ENCODE measurements around the gene SLC8B1. TPM values are rescaled to one million over a fixed set of nuclear protein-coding genes. Genes with fewer than 3 reads are reported as not detected.

SLC8B1 gene
- total RNA-seq, 1 donor from 2014 or later, result 27.9 TPM

DNA sequence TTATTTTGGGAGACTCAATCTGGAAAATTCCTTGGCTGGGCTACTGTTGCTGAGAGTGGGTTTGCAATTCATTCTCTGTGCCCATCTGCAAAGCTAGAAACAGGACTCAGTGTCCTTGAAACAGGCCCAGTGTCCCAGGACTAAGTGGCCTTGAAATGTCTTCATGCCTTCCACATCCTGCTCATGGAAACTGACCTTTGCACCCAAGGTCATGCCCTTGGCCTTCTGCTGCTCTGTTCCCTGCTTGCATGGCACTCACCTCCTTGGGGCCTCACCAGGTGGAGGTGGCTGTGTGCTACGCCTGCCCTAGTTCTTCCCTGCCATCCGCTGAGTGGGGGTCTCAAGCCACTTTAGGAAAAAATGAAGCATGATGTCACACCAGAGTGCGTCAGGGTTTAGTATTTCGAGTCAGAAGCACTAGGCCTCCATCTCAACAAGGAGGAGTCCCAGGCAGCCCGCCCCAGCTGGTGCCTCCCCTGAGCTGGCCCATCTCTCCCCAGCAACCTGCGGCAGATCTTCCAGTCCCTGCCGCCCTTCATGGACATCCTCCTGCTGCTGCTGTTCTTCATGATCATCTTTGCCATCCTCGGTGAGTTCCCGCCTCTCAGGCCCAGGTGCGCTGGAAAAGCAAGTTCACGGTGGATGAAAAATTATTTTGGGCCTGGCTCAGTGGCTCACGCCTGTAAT lies 65.5 kb downstream of the SLC8B1 start:
- Mint-ChIP-seq H3K36me3 (ENCODE audit: unreplicated experiment) (no peaks in the 10 kb centered on the region), H3K9me3 (ENCODE audit: unreplicated experiment) (peaks cover 2% of the 10 kb centered on the region), H3K4me1 (ENCODE audit: low read depth, unreplicated experiment) (peaks cover 15% of the 10 kb centered on the region), H3K27ac (ENCODE audit: unreplicated experiment) (no peak overlapping the region), H3K4me3 (ENCODE audit: unreplicated experiment) (no peak overlapping the region), H3K27me3 (ENCODE audit: unreplicated experiment) (no peaks in the 10 kb centered on the region)
- no peak for DNase-seq
- TF ChIP-seq, protein P1, sequence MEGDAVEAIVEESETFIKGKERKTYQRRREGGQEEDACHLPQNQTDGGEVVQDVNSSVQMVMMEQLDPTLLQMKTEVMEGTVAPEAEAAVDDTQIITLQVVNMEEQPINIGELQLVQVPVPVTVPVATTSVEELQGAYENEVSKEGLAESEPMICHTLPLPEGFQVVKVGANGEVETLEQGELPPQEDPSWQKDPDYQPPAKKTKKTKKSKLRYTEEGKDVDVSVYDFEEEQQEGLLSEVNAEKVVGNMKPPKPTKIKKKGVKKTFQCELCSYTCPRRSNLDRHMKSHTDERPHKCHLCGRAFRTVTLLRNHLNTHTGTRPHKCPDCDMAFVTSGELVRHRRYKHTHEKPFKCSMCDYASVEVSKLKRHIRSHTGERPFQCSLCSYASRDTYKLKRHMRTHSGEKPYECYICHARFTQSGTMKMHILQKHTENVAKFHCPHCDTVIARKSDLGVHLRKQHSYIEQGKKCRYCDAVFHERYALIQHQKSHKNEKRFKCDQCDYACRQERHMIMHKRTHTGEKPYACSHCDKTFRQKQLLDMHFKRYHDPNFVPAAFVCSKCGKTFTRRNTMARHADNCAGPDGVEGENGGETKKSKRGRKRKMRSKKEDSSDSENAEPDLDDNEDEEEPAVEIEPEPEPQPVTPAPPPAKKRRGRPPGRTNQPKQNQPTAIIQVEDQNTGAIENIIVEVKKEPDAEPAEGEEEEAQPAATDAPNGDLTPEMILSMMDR (IDR thresholded peaks at IDR 0.05; ENCODE audit: partially characterized antibody, unreplicated experiment), result no peak

DNA sequence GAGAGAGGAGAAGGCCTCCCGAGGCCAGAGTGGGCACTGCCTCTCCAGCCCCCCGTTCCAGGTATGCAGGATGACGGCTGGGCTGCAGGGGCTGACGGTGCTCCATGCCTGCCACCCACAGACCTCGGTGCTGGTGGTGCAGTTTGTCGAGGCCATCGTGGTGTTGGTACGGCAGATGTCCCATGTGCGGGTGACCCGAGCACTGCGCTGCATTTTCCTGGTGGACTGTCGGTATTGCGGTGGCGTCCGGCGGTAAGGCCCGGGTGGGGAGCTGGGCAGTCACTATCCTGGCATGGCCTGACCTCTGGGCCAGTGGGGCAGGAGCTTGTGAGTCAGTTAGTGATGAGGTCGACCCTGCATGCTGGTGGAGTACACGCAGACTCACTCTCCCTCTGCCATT lies 66.3 kb downstream of the SLC8B1 start:
- Mint-ChIP-seq H3K9me3 (ENCODE audit: unreplicated experiment) (peaks cover 2% of the 10 kb centered on the region), H3K27ac (ENCODE audit: unreplicated experiment) (no peak overlapping the region)

DNA sequence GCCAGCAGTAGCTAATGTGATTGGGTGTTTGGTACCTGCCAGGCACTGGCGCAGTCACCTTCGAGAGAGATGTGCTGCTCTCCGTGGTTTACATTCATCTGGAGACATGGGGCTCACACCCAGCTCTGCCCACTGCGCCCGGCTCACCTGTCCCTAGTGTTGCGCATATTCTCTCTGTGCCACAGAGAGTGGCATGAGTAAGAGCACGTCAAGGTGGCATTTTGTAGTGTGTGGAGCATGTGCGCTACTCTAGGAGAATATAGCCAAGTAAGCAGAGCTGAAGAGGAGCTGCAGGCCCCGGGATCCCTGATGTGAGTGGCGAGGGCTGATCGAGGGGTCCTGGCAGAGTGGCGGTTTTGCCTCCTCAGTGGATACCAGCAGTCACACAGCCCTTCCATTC lies 66.8 kb downstream of the SLC8B1 start:
- H3K9me3 Mint-ChIP-seq (ENCODE audit: unreplicated experiment), result peaks cover 2% of the 10 kb centered on the region

More for the DNA sequence above, 66.3 kb downstream of the SLC8B1 start:
- H3K27me3 Mint-ChIP-seq (ENCODE audit: unreplicated experiment), result no peaks in the 10 kb centered on the region
- no peak for DNase-seq
- TF ChIP-seq, protein P1 (IDR thresholded peaks at IDR 0.05; ENCODE audit: partially characterized antibody, unreplicated experiment), result no peak
- no peaks in the 10 kb centered on the region for H3K36me3 Mint-ChIP-seq (ENCODE audit: unreplicated experiment)
- no peak overlapping the region for H3K4me3 Mint-ChIP-seq (ENCODE audit: unreplicated experiment)
- peaks cover 16% of the 10 kb centered on the region for H3K4me1 Mint-ChIP-seq (ENCODE audit: low read depth, unreplicated experiment)

DNA sequence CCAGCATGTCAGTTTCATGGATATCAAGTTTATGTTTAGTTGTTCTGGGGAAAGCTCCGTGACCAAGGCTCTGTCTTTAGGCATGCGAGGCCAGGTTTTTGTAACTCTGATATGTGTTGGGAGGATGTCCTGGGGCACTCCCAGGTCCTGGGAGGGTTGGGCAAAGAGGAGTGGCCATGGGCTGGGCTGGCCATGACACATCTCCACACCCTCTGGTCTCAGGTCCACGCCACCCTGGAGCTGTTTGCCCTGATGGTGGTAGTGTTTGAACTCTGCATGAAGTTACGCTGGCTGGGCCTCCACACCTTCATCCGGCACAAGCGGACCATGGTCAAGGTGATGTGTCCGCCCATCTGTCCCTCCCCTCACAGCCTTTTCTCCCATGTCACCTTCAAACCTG lies 67.3 kb downstream of the SLC8B1 start:
- DNase-seq, result no peak
- Mint-ChIP-seq H3K27ac (ENCODE audit: unreplicated experiment) (no peak overlapping the region), H3K9me3 (ENCODE audit: unreplicated experiment) (peaks cover 2% of the 10 kb centered on the region)

More for the DNA sequence above, 66.8 kb downstream of the SLC8B1 start:
- no peak overlapping the region for H3K27ac Mint-ChIP-seq (ENCODE audit: unreplicated experiment)
- no peaks in the 10 kb centered on the region for H3K36me3 Mint-ChIP-seq (ENCODE audit: unreplicated experiment)
- DNase-seq, result no peak
- peaks cover 19% of the 10 kb centered on the region for H3K4me1 Mint-ChIP-seq (ENCODE audit: low read depth, unreplicated experiment)
- H3K27me3 Mint-ChIP-seq (ENCODE audit: unreplicated experiment), result peaks cover 2% of the 10 kb centered on the region
- no peak overlapping the region for H3K4me3 Mint-ChIP-seq (ENCODE audit: unreplicated experiment)
- TF ChIP-seq, protein P1 (IDR thresholded peaks at IDR 0.05; ENCODE audit: partially characterized antibody, unreplicated experiment), result no peak

More for the DNA sequence above, 67.3 kb downstream of the SLC8B1 start:
- TF ChIP-seq, protein P1 (IDR thresholded peaks at IDR 0.05; ENCODE audit: partially characterized antibody, unreplicated experiment), result no peak
- no peak overlapping the region for H3K4me3 Mint-ChIP-seq (ENCODE audit: unreplicated experiment)
- H3K36me3 Mint-ChIP-seq (ENCODE audit: unreplicated experiment), result no peaks in the 10 kb centered on the region
- H3K4me1 Mint-ChIP-seq (ENCODE audit: low read depth, unreplicated experiment), result peaks cover 14% of the 10 kb centered on the region
- H3K27me3 Mint-ChIP-seq (ENCODE audit: unreplicated experiment), result peaks cover 2% of the 10 kb centered on the region
